Vagina (tissue), 2 donors: ENCODE measurements around the gene MTMR12.

Experiments
- POLR2A ChIP-seq, 2 donors: fragments of 450-650 bp; IDR thresholded peaks; one replicate each; pipeline ENCODE4 v1.6.1; 2017; ENCODE audit warnings: antibody characterized with exemption in 2 of 2, mild to moderate bottlenecking in 2 of 2, moderate library complexity in 2 of 2
- TF ChIP-seq, protein P1 (sequence below), 3 experiments: fragments of 450-650 bp in 2 of 3; fragments of 200-600 bp in 1 of 3; sonication (generic) in 1 of 3; IDR thresholded peaks; one replicate each; pipeline ENCODE4 v1.5.1; 2017 to 2019; ENCODE audit warnings: antibody characterized with exemption in 3 of 3, mild to moderate bottlenecking in 2 of 3, moderate library complexity in 2 of 3

- TF ChIP-seq, protein P1, sequence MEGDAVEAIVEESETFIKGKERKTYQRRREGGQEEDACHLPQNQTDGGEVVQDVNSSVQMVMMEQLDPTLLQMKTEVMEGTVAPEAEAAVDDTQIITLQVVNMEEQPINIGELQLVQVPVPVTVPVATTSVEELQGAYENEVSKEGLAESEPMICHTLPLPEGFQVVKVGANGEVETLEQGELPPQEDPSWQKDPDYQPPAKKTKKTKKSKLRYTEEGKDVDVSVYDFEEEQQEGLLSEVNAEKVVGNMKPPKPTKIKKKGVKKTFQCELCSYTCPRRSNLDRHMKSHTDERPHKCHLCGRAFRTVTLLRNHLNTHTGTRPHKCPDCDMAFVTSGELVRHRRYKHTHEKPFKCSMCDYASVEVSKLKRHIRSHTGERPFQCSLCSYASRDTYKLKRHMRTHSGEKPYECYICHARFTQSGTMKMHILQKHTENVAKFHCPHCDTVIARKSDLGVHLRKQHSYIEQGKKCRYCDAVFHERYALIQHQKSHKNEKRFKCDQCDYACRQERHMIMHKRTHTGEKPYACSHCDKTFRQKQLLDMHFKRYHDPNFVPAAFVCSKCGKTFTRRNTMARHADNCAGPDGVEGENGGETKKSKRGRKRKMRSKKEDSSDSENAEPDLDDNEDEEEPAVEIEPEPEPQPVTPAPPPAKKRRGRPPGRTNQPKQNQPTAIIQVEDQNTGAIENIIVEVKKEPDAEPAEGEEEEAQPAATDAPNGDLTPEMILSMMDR (IDR thresholded peaks at IDR 0.05), result no peak
- no peak for TF ChIP-seq POLR2A (IDR thresholded peaks at IDR 0.05)
Observed at GRCh38 chr5:32273821-32274220, 38.9 kb downstream of the MTMR12 start.
